Mucosa of descending colon (tissue), 3 donors: ENCODE results near the gene PRKAA2. TPM values are rescaled to one million over a fixed set of nuclear protein-coding genes. Genes with fewer than 3 reads are reported as not detected.
A peak's percentile ranks its signal among the peaks of the same experiment; 100 is the strongest.

Experiments used
- ATAC-seq: fragments of 200-7000 bp; cut with Tn5 transposase; one replicate; pipeline ENCODE4 v1.9.1; 2020; ENCODE audit warnings: mild to moderate bottlenecking, moderate library complexity
- DNase-seq, 3 donors: peaks; one replicate each; pipeline ENCODE4 v3.0.0-alpha.2; 2020
- H3K36me3 ChIP-seq: fragments of 200-600 bp; one replicate; pipeline ENCODE4 v1.8.0; 2021; ENCODE audit warnings: low read depth, mild to moderate bottlenecking
- H3K4me1 ChIP-seq: fragments of 200-600 bp; one replicate; pipeline ENCODE4 v1.8.0; 2021; ENCODE audit warnings: low read depth, mild to moderate bottlenecking
- H3K4me3 ChIP-seq: fragments of 200-600 bp; one replicate; pipeline ENCODE4 v1.8.0; 2021; ENCODE audit warnings: mild to moderate bottlenecking
- H3K9me3 ChIP-seq: fragments of 200-600 bp; one replicate; pipeline ENCODE4 v1.8.0; 2021; ENCODE audit warnings: mild to moderate bottlenecking
- intact Hi-C, 2 donors: fragments of 100-400 bp; cut with DNase I in 1 of 2; cut with micrococcal nuclease in 1 of 2; formaldehyde crosslinking; loops; one replicate each; pipeline versions ENCODE4 v1.11.0 to v1.11.1; 2022; cut with DNase I, micrococcal nuclease
- total RNA-seq, 3 donors: library from RNA; stranded (reverse); fragmentation: NEBNext Ultra II Directional in 2 of 3; extraction: Animal tissue kit (Norgen Biotek cat#: 25700) in 2 of 3; gene quantifications; one replicate each; pipeline versions ENCODE4 v1.2.1 to v1.2.4, GENCODE V29; 2021 to 2023
- TF ChIP-seq, protein P1 (sequence below): fragments of 200-600 bp; IDR thresholded peaks from one replicate; pipeline ENCODE4 v1.8.0; 2022; ENCODE audit warnings: antibody characterized with exemption, mild to moderate bottlenecking
- donor health status: DM: no; HTN: no; CAD: no; lungs with moderate emphysema.
- donor health status: DM: no; HTN: no; CAD: no.
- donor health status: DM: no; HTN: yes; CAD: no.

PRKAA2 gene
- total RNA-seq, 3 donors from 2014 or later = 2.4 to 19.2 (median 3.1) TPM

DNA sequence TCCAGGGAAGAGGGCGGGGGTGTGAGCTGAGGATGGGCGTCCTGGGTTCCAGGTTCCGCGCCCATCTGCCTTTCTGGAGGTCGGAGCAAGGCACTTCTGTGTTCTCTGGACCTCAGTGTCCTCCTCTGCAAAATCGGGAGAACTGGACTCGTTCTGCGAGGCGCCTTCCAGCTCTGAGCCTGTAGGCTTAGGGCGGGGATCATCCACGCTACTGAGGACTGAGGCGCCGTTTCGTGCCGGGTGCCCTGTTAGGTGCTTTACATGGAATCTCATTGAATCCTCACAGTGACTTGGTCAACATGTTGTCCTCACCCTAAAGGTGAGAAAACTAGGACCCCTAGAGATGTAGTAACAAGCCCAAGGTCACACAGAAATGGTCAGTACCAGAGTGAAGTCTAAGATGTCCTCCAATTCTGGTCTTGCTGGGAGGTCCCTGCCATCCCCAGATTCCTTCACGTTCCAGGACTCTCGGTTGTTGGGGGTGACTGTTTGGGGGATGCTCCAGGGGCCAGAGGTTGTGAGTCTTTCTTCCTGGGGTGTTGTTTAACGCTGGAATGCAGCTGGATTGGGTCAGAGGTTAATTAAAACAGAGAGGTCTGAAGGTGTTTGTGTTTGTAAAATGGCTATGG is 677 bp downstream of the PRKAA2 start:
- ATAC-seq = peak; percentile 64
- H3K4me3 ChIP-seq = peak overlapping the region; percentile 19
- H3K4me1 ChIP-seq = peaks cover 3% of the 10 kb centered on the region
- TF ChIP-seq, protein P1, sequence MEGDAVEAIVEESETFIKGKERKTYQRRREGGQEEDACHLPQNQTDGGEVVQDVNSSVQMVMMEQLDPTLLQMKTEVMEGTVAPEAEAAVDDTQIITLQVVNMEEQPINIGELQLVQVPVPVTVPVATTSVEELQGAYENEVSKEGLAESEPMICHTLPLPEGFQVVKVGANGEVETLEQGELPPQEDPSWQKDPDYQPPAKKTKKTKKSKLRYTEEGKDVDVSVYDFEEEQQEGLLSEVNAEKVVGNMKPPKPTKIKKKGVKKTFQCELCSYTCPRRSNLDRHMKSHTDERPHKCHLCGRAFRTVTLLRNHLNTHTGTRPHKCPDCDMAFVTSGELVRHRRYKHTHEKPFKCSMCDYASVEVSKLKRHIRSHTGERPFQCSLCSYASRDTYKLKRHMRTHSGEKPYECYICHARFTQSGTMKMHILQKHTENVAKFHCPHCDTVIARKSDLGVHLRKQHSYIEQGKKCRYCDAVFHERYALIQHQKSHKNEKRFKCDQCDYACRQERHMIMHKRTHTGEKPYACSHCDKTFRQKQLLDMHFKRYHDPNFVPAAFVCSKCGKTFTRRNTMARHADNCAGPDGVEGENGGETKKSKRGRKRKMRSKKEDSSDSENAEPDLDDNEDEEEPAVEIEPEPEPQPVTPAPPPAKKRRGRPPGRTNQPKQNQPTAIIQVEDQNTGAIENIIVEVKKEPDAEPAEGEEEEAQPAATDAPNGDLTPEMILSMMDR = no peak
- peak; percentile 27 to 50 (median 48) for DNase-seq
- H3K36me3 ChIP-seq = no peaks in the 10 kb centered on the region
- intact Hi-C loops = no loop called here
- H3K9me3 ChIP-seq = no peaks in the 10 kb centered on the region

- no peak overlapping the region for H3K4me3 ChIP-seq
- TF ChIP-seq, protein P1 = no peak
- DNase-seq (no peak), ATAC-seq (no peak)
- peaks cover 3% of the 10 kb centered on the region for H3K4me1 ChIP-seq
- intact Hi-C loops = no loop called here
- no peaks in the 10 kb centered on the region for H3K36me3 ChIP-seq
- no peaks in the 10 kb centered on the region for H3K9me3 ChIP-seq
Measured at GRCh38 chr1:56646611-56647010, 1.5 kb downstream of the PRKAA2 start.

- intact Hi-C loops = no loop called here
- DNase-seq = no peak
- H3K36me3 ChIP-seq = no peaks in the 10 kb centered on the region
- TF ChIP-seq, protein P1 = no peak
- no peak for ATAC-seq
- H3K4me3 ChIP-seq = no peak overlapping the region
- peaks cover 3% of the 10 kb centered on the region for H3K4me1 ChIP-seq
- H3K9me3 ChIP-seq = no peaks in the 10 kb centered on the region
Measured at GRCh38 chr1:56647106-56647505, 2.0 kb downstream of the PRKAA2 start.

- no peak for DNase-seq
- Histone ChIP-seq H3K9me3 (no peaks in the 10 kb centered on the region), H3K36me3 (no peaks in the 10 kb centered on the region), H3K4me3 (no peak overlapping the region), H3K4me1 (peaks cover 3% of the 10 kb centered on the region)
- TF ChIP-seq, protein P1 = no peak
- no peak for ATAC-seq
- intact Hi-C loops = no loop called here
Measured at GRCh38 chr1:56648546-56648945, 3.4 kb downstream of the PRKAA2 start.

- TF ChIP-seq, protein P1 = no peak
- no peak for DNase-seq
- H3K4me3 ChIP-seq = no peak overlapping the region
- ATAC-seq = no peak
- H3K36me3 ChIP-seq = no peaks in the 10 kb centered on the region
- intact Hi-C loops = no loop called here
- H3K4me1 ChIP-seq = no peaks in the 10 kb centered on the region
- H3K9me3 ChIP-seq = peaks cover 12% of the 10 kb centered on the region
Measured at GRCh38 chr1:56654126-56654923, 9.2 kb downstream of the PRKAA2 start.
